Measurements from ENCODE around the gene MAP1LC3C.

GRCh38 chr1:241957692-241958494 lies 41.0 kb downstream of the MAP1LC3C start, which contains the start of gene BECN2:
- no peak for TF ChIP-seq EZH2 (IDR thresholded peaks at IDR 0.05)
- no peak for TF ChIP-seq CTCF (IDR thresholded peaks at IDR 0.05)
